GM21576 (cell line): ENCODE results near the gene CASZ1.
A peak's percentile ranks its signal among the peaks of the same experiment; 100 is the strongest.

Experiments
- ATAC-seq: cut with Tn5 transposase; IDR thresholded peaks from one replicate; pipeline ENCODE4 v1.9.1; 2021; ENCODE audit warnings: mild to moderate bottlenecking, moderate library complexity; ENCODE audit not compliant: unreplicated experiment

Gene CASZ1

DNA sequence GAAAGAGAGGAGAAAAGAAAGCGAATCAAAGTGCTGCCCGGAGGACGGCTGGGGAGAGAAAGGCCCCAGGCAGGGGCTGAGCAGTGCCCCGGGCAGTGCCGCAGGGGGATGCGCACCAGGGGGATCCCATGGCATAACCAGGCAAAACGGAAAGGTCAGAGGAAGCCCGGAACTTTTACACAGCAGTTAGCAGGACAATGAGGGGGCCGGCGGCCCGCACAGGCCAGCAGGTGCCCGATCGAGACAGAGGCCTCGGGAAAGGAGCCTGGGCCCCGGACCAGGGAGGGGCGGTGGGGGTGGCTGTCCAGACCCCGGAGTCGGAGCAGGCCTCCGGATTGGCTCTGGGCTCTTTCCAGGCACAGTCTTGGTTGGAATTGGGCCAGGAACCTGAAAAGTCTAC, 86.8 kb downstream of the CASZ1 start:
- ATAC-seq = no peak

DNA sequence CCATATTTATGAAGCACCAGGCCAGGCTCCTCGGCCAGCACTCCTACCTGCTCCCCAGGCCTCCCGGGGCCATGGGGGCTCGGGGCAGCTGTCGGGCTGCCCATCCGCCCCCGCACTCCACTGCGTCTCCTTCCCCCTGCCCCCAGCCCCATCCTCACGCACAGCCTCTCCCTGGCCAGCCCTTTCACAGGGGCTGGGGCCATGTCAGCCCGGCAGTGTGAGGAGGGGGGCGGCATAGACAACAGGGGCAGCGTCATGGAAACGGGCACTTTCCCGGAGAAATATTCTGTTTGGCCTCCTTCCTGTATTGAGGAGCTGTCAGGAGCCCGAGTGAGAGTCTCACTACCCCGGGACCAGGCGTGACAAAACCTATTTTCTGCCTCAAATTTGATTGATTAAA, 87.3 kb downstream of the CASZ1 start:
- no peak for ATAC-seq

DNA sequence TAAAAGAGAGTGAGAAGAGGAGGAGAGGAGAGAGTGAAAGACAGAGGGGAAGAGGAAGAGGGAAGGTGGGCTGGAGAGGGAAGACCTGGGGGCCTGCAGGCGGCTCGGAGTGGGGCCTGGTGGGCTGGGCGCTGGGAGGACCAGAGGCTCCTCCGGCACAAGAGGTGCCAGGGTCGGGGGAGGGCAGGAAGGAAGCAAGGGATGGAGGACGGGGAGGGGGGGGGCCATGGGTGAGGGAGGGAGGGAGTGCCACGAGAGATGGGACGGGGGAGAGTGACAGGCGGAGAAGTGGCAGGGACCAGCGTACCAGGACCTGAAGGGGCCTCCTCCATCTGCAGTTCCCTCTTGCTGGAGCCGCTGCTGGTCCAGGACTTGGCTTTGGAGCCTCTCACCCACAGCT, 87.7 kb downstream of the CASZ1 start:
- no peak for ATAC-seq

DNA sequence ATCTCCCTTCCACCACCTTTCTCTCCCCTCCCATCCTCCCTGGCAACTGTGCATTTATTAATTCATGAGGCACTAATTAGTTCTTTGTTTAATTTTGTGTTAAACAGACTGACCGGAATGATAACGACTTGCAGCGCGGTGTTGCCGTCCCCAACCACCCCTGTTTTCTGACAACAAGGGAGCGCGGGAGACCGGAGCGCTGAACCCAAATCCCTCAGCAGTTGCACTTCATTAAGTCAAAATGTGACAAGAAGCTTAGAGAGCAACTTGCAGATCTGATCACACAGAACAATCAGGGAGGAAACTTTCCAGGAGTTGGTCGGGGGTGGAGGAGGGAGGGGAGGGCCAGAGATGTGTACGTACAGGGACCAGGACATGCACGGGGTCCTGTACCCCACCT, 89.2 kb downstream of the CASZ1 start:
- ATAC-seq = no peak

DNA sequence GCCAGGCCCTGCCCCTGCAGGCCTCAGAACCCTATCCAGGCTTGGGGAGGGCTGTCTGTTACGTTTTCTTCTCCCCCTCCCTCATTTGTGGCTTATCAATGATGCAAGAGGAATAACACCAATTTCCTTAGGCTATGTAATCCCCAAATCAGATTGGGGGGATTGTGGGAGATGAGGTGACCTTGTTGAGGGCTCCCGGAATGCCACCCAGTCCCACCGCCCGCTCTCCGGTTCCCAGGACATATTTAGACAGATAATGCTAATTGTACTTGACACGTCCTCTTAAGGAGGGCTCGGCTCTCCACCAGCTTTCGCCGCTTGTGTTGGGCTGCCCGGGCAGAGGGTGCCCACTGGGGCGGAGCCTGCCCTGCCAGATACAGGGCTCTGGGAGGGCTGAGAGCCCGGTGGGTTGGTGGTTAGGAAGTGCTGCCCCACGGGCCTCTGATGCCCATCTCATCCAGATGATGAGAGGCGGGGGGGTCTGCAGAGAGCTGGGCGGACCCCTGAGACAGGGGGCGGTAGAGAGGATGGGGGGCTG, 90.0 kb downstream of the CASZ1 start:
- ATAC-seq = no peak

DNA sequence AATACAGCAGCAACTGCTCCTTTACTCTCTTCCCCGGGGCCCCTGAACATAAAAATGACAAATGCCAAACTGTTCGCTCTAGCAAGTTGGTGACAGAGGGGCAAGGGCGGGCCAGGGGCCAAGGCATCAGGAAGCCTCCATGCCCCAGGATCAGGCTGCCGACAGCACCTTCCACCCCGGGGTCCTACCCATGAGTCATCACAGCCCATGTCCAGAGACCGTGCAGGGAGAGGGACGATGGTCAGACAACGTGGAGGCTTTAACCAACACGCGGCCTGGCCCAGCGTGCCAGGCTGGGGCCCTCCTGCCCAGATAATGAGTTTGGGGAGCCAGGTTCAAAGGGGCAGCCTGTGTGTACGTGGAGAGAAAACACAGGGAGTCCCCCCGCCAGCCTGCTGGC, 90.5 kb downstream of the CASZ1 start:
- ATAC-seq = no peak

DNA sequence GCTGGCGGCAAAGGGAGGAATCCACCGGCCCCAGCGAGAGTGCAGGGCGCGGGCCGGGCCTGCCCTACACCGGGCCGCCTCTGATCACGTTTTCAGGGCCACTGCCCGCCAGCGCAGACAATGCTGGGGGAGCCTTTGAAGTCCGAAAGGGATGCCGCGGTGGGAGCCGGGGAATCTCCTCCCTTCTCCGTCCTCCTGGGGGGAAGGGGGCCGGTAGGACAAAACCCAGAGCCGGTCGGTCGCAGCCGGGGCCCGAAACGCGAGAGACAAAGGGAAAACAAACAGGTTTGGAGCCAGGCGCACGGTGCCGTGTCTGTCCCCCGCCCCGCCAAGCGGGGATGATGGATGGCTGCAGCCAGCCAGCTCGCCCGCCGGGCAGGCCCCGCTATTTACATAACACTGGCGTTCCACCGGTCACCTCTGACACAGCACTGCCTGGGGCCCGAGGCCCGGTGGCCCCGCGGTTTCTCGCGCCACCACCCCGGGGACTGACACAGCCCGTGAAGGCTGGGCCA, 92.0 kb downstream of the CASZ1 start:
- ATAC-seq = no peak

DNA sequence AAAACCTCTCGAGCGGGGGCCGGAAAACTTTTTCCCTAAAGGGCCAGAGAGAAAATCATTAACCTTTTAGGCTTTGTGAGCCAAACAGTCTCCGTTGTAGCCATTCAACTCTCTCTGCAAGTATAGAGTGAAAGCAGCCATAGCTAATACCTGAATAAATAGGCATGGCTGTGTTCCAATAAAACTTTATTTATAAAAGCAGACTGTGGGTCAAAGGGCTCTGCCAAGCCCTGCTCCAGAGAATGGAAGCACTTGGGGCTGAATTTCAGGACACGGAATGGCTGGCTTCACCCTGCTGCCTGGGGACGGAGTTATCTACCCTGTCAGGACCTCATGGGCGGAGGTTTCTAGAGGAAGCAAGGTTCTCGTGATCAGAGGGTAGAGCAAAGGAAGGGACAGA, 92.7 kb downstream of the CASZ1 start:
- ATAC-seq = no peak

DNA sequence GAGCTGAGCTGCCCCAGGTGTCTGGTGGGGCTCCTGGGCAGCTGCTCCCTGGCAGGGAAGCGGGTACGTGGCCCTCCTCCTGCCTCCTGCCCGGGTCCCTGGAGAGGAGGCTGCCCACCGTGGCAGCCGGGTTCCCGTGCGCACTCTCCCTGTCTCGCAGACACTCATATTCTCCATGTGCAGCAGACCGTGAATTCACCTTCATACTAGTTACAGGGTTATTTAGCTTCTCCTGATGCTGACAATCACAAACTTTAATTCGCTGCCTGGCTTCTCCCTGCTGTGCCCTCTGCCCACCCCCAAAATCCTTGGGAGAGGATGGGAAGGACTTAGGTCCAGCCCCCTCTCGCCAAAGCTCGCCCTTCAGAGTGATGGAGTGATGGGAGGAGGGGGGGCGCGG, 95.3 kb downstream of the CASZ1 start:
- ATAC-seq = no peak

DNA sequence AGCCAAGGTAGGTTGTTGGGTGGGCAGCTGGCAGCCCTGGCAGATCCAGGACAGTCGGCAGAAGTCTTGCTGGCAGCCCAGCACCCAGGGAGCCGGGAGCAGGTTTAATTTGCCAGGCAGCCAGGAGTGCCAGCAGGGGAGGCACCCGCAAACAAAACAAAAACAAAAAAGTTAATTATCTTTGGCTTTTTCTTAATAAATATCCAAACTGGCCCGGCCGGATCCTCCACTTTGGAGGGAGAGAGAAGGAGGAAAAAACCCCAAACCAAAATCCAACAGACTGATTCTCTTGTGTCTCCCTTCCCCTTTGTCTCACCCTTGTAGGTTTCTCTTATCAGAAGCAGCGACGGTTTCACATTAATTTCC, 97.0 kb downstream of the CASZ1 start:
- ATAC-seq = no peak

DNA sequence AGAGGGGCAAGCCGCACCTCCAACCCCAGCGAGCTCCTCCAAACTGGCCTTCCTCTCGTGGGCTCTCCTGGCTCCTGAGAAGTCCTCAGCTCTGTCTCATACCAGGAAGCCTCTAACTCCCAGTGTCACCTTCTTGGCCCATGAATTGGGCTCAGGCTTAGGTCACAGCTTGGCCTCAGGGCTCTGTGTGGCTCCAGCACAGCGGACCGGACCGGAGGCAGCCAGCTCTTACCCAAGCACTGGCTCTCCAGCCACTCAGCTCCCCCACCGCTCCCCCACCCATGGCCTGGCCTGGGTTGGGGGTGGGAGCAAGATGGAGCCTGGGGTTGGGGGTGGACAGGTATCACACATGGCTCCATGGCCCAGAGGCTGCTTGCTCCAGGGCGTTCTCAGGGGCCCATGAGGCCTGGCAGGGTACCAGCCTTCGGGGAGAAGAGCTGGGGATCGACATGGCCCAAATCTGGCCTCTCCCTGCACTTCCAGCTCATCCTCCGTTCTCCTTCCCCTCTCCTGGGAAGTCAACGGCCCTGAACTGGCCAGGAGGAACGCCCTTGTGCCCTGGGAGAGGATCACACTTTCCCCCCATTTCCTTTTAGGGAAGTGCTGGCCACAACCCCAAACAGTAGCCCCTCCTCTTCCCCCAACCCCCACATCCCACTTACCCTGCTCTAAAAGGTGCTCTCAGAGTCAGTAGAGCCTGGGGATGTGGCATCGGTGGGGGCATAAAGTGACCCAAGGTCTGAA, 97.5 kb downstream of the CASZ1 start:
- no peak for ATAC-seq

DNA sequence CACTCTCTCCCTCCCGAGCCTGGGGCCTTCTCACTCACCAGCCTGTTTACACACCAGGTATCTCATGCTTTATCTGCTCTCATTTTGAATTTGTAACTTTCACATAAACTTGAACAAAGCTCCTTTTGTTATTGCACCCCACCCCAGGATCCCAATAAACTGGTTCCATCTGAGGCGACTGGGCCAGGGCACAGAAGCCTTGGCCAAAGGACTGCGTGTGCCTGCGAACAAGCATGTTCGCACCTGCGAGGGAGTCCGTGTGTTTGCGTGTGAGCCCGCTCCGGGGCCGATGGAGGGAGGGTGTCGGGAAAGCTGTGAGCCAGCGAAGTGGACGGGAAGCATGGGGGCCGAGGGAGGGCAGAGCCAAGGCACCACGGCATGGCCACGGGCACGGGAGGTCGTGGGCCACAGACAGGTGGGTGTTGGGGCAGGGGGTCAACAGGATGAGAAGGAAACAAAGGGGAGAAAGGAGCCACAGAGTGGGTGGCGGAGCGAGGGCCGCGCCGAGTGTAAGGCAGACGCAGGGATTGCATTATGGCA, 98.8 kb downstream of the CASZ1 start:
- no peak for ATAC-seq

DNA sequence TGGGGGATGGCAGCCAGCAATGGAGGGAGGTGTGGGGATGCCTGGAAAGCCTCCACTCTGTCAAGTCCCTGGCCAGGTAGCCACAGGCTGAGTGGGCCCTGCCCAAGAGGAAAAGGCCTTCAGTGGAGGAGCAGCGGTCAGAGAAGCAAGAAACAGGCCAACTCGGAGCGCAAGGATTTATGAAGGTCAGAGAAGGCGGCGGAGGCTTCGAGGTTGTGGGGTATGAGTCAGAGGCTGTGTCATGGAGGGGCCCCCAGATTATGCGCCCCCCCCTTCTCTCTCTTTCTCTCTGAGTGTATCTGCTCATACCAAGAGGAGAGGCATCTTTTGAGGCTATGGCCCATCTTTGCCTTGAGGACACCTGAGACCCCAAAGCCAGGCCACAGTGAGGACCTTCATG, 99.5 kb downstream of the CASZ1 start:
- no peak for ATAC-seq

DNA sequence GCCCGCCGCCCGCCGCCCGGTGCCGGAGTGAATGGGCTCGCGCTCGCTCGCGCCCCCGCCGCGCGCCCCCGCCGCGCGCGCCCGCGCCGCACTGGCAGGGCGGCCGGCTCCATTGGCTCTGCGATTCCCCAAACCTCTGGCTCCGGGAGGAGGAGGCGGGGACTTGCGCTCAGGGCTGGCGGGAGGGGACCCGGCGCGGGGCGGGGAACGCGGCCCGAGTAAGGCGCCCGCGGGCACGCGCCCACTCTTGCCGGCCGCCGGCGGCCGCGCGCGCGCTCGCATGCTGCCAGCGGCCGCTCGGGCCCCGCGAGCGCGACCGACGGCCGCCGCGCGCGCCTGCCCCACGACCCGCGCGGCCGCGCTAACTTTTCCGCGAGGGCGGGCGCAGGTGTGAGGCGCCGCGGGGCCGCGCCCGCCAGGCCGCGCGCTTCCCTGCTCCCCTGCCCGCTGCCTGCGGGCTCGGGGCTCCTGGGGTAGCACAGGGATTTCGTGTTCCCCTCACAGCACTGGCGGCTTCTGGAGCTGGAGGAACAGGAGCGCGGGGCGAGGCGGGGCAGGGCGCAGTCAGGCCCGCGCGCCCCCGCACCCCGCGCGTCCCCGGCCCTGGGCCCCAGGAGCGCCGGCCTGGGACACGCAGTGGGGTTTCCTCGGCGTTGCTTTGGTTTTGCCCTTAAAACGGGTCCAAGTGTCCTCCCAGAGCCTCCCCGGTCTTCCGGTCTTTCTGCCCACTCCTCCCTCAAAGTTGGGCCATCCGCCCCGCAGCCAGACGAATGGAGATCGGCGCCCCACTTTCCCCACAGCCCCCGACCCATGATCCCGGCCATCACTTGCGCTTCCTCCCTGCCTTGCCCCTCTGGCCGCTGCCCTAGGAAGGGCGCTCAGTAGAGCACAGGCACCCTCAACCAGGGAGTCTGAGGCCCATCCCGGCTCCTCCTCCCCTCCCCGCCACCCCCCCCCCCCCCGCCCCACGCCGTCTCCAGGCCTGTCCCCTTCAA, 101.5 kb downstream of the CASZ1 start:
- peak; percentile 41 for ATAC-seq

DNA sequence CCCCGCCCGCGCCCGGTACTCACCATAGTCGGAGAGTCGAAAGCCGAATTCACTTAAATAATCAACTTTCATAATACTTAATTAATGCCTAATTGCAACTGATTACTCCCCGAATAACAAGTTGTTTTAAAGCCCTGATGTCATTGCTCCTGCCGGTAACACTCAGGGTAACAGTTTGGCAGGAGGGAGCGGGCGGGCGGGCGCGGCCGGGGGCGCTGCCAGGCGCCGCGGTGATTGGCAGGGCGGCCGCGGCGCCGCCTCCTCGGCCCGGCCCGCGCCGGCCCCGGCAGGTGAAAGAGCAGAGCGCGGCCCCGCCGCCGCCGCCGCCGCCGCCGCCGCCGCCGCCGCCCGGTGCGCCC, 102.2 kb downstream of the CASZ1 start:
- peak; percentile 39 for ATAC-seq

DNA sequence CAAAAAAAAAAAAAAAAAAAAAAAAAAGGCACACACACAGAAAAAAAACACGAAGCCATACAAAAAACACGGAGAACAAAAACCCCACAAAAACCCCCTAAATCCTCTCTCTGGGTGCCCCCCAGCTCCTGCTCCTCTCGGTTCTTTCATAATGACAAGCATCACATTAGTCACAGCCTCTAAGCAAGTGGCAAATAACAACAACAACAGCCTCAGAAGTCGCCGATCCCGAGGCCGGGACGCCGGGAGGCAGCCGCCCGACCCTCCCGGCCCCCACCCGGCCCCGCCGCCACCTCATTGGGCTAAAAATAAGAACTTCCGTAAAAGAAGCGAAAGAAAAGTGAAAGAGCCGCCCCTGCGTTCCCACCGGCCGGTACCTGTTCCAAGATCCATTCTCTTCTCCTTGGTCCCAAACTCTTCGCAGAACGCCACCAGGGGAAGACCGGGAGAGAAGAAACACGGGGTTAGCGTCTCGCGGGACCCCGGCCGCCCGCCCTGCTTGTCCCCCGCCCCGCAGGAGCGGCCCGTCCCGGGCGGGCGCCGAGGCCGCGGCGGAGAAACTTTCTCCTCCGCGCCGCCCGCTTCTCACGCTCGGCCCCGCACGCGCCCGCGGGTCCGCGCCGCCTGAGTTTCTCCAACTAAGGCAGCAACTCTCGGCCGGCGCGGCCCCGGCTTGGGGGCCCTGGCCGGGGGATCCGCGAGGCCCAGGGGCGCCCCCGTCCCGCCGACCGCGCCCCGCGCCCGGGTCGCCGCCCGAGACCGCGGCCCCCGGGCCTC, 102.8 kb downstream of the CASZ1 start:
- ATAC-seq = peak; percentile 13

DNA sequence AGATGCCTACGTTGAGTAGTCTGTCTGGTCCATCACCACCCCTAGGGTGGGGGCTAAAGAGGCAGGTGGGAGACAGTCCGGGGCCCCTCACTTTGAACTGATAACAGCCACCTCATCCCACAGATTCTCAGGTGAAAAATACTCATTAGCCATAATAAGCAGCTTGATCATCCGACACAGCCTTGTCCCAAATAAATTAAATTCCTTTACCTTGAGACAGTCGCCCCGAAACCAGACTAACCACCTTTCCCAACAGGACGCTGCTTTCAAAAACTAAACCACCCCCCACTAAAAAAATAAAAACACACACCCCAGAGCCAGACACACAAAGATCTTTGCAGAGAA, 103.3 kb downstream of the CASZ1 start:
- ATAC-seq = no peak

DNA sequence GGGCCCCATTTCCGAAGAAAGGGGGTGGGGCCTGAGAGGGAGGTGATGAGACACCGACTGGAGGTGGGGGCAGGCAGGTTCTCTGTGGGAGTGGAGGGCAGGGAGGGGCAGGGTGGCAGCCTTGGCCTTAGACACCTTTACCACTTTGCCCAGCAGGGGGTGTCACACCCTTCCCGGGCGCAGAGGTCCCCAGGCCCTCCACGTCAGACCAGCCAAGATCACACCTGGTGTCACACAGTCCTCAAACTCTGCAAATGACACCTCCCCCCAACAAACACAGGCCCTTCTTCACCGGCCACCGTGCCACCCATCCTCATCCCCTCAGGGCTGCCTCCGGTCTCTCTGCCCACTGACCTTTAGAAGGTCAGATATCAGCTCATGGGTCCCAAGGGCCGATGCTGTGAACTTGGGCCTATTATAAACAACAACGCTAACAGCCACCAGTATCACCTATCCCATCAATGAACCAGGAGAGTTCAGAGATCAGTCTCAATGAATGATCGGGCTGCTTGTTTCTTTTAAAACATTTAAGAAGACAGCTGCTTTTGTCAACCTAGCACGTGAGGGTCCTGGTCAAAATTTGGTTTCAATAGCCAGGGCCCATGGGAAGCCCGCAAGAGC, 103.9 kb downstream of the CASZ1 start:
- ATAC-seq = no peak

DNA sequence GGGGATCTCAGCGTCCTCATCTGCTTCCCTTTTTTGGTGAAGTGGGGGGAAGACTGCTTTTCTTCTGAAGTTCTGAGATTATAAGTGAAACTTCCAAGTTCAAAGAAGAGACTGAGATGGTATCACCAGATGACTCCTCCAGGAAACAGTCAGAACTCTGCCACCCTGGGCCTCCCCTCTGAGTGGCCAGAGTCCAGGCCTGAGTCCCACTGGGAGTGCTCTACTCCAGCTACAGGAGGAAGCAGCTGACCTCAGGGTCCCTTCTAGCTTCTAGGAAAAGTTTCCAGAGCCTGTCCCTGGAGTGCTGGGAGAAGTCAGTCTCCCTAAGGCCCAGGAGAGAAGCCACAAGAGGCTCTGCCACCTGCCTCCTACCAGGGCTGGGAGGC, 104.7 kb downstream of the CASZ1 start:
- ATAC-seq = no peak

DNA sequence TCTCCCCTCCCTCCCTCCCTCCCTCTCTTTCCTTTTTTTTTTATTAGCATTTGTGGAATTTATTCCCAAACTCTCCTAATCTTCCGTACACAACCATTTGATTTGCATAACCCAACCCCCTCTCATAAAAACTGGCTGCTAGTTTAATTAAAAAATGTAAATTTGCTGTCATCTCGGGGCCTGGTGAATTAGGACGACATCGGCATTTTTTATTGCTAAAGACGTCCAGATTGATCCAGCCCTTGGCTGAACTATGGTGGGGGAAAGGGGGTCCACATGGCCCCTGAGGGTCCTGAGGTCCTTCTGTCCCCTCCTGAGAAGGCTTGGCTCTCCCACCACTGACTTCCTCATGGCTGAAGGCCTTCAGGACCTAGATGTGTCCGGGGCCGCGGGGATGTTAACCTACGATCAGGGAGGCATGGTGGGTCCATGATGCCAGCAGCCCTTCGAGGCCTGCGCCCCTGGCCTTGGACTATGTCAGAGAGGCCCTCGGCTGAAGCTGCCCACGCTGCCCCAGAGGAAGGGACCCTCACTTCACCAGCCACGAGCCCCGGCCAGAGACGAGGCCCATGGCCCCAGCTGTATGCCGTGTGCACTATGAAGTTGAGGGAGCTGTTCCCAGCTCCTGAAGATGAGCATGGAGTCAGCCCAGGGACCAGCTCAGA, 105.2 kb downstream of the CASZ1 start:
- no peak for ATAC-seq
